Activated CD4-positive, alpha-beta memory T cell treated with anti-CD3 and anti-CD28 coated beads, Interleukin-2, amount 10 ng/mL, durations not matched to agents 7 days and 5 days (primary cell): ENCODE measurements around the gene SLC8A2. TPM values are rescaled to one million over a fixed set of nuclear protein-coding genes. Genes with fewer than 3 reads are reported as not detected.

Experiments
- CTCF ChIA-PET: fragments of 350-600 bp; sonication (Branson Sonifier 250); formaldehyde crosslinking; loops from one replicate; lab custom pipeline; 2021; ENCODE audit warnings: antibody characterized with exemption, inconsistent platforms; lab: Charles Lee
- POLR2A ChIA-PET: fragments of 350-600 bp; sonication (Branson Sonifier 250); formaldehyde crosslinking; loops from one replicate; lab custom pipeline; 2021; ENCODE audit warnings: antibody characterized with exemption; lab: Charles Lee
- DNase-seq: peaks from one replicate; pipeline ENCODE4 v3.0.0-alpha.2; 2020
- H3K27ac Mint-ChIP-seq: one replicate; pipeline ENCODE4 v1.8.0; 2021; ENCODE audit warnings: mild to moderate bottlenecking, mixed read lengths
- H3K27me3 Mint-ChIP-seq: one replicate; pipeline ENCODE4 v1.8.0; 2021; ENCODE audit warnings: mixed read lengths
- H3K36me3 Mint-ChIP-seq: one replicate; pipeline ENCODE4 v1.8.0; 2021; ENCODE audit warnings: low read depth, mixed read lengths
- H3K4me1 Mint-ChIP-seq: one replicate; pipeline ENCODE4 v1.8.0; 2021; ENCODE audit warnings: mixed read lengths
- H3K4me3 Mint-ChIP-seq: one replicate; pipeline ENCODE4 v1.8.0; 2021; ENCODE audit warnings: mild to moderate bottlenecking, mixed read lengths
- H3K9me3 Mint-ChIP-seq: one replicate; pipeline ENCODE4 v1.8.0; 2021; ENCODE audit warnings: mixed read lengths
- total RNA-seq, 2 experiments: library from RNA; stranded (reverse); gene quantifications; one replicate each; pipeline ENCODE4 v1.2.3, GENCODE V29; 2021

SLC8A2 gene
- total RNA-seq, 2 experiments from 2014 or later, result not detected

GRCh38 chr19:47445527-47445926 is 26.2 kb downstream of the SLC8A2 start:
- Mint-ChIP-seq H3K27me3 (peaks cover 70% of the 10 kb centered on the region), H3K9me3 (no peaks in the 10 kb centered on the region), H3K4me3 (peak overlapping the region; percentile 50), H3K27ac (no peak overlapping the region), H3K36me3 (no peaks in the 10 kb centered on the region), H3K4me1 (peaks cover 45% of the 10 kb centered on the region)
- no peak for DNase-seq
- CTCF ChIA-PET, result interaction anchor here (1.0 to 2.4 kb wide), 4 partner anchors 9 to 38 kb away, joined by 4 to 14 read pairs (median 4); partner anchors contain the start of gene KPTN
- POLR2A ChIA-PET, result no interaction called here

GRCh38 chr19:47444388-47444821 is 27.3 kb downstream of the SLC8A2 start:
- ChIA-PET CTCF (no interaction called here), POLR2A (no interaction called here)
- H3K27me3 Mint-ChIP-seq, result peaks cover 67% of the 10 kb centered on the region
- no peaks in the 10 kb centered on the region for H3K9me3 Mint-ChIP-seq
- H3K4me1 Mint-ChIP-seq, result peaks cover 45% of the 10 kb centered on the region
- H3K36me3 Mint-ChIP-seq, result no peaks in the 10 kb centered on the region
- peak; percentile 32 for DNase-seq
- no peak overlapping the region for H3K27ac Mint-ChIP-seq
- no peak overlapping the region for H3K4me3 Mint-ChIP-seq

GRCh38 chr19:47443331-47443730 is 28.4 kb downstream of the SLC8A2 start:
- POLR2A ChIA-PET, result no interaction called here

DNA sequence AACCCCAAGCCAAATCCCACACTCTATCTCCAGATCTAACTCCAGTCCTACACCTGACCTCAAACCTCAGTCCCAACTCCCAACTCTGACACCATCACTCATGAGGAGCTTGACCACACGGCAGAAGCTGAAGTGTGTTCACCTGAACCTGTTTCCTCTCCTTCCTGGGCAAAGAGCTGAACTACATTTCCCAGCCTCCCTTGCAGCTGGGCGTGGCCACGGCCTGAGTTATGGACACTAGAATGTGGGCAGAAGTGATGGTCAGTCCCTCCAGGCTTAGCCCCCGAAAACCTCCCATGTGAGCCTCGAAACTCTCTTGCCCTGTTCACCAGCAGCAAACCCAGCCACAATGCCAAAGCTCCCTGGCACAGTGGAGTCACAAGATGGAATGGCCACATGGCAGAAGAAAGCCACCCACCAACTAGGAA is 32.9 kb downstream of the SLC8A2 start:
- H3K4me3 Mint-ChIP-seq, result no peak overlapping the region
- H3K27me3 Mint-ChIP-seq, result peaks cover 45% of the 10 kb centered on the region

More at GRCh38 chr19:47443331-47443730, 28.4 kb downstream of the SLC8A2 start:
- Mint-ChIP-seq H3K27ac (no peak overlapping the region), H3K9me3 (no peaks in the 10 kb centered on the region), H3K36me3 (no peaks in the 10 kb centered on the region), H3K4me3 (no peak overlapping the region), H3K27me3 (peaks cover 63% of the 10 kb centered on the region), H3K4me1 (peaks cover 46% of the 10 kb centered on the region)
- DNase-seq, result no peak
- CTCF ChIA-PET, result no interaction called here

DNA sequence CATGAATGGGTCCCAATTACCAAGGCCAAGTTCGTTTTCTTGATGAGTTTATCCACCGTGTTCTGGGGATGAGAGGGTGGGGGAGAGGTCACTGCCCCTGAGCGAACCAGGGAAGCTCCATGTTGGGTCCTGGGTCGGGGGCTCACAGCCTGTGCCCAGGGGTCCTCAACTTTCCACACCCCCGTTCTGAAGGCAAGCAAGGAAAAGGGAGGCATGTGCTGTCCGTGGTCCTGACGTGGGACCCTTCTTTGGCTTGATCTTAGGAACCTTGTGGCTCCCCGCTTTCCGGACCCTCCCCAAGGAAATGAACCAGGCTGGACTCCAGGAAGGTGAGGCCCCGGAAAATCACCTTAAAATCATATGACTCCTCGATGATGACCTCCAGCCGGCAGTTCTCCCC is 34.2 kb downstream of the SLC8A2 start:
- H3K27ac Mint-ChIP-seq, result no peak overlapping the region
- no peaks in the 10 kb centered on the region for H3K9me3 Mint-ChIP-seq
- H3K36me3 Mint-ChIP-seq, result no peaks in the 10 kb centered on the region
- peaks cover 33% of the 10 kb centered on the region for H3K27me3 Mint-ChIP-seq
- ChIA-PET POLR2A (interaction anchor here (1.0 kb wide), 1 partner anchor 78 kb away, joined by 3 read pairs; no protein-coding TSS in a partner anchor), CTCF (interaction anchor here (2.4 to 7.5 kb wide), 3 partner anchors 9 to 268 kb away, joined by 27 to 154 read pairs (median 45); no protein-coding TSS in a partner anchor)
- DNase-seq, result no peak
- H3K4me1 Mint-ChIP-seq, result peaks cover 45% of the 10 kb centered on the region
- no peak overlapping the region for H3K4me3 Mint-ChIP-seq

More for the DNA sequence above, 32.9 kb downstream of the SLC8A2 start:
- Mint-ChIP-seq H3K4me1 (peaks cover 42% of the 10 kb centered on the region), H3K36me3 (no peaks in the 10 kb centered on the region), H3K9me3 (no peaks in the 10 kb centered on the region), H3K27ac (no peak overlapping the region)
- CTCF ChIA-PET, result interaction anchor here (1.3 to 7.5 kb wide), 4 partner anchors 46 to 267 kb away, joined by 3 to 154 read pairs (median 27); partner anchors contain the start of gene KPTN
- POLR2A ChIA-PET, result interaction anchor here (1.1 to 1.6 kb wide), 4 partner anchors 9 to 268 kb away, joined by 3 to 6 read pairs (median 4); partner anchors contain the start of gene NAPA
- DNase-seq, result no peak

- ChIA-PET CTCF (interaction anchor here (0.6 to 7.5 kb wide), 32 partner anchors 9 to 854 kb away, joined by 3 to 154 read pairs (median 3); partner anchors contain the start of genes DHX34, EHD2, KPTN and NAPA), POLR2A (interaction anchor here (0.6 to 1.5 kb wide), 7 partner anchors 9 to 270 kb away, joined by 3 to 6 read pairs (median 4); partner anchors contain the start of gene KPTN)
- peak; percentile 87 for DNase-seq
- H3K36me3 Mint-ChIP-seq, result no peaks in the 10 kb centered on the region
- no peaks in the 10 kb centered on the region for H3K9me3 Mint-ChIP-seq
- H3K27ac Mint-ChIP-seq, result no peak overlapping the region
- H3K4me3 Mint-ChIP-seq, result peak overlapping the region; percentile 13
- peaks cover 51% of the 10 kb centered on the region for H3K4me1 Mint-ChIP-seq
- peaks cover 29% of the 10 kb centered on the region for H3K27me3 Mint-ChIP-seq
These were observed 34.8 kb downstream of the SLC8A2 start for GRCh38 chr19:47436712-47437401.

- ChIA-PET POLR2A (interaction anchor here (0.8 to 1.5 kb wide), 5 partner anchors 8 to 271 kb away, joined by 3 to 6 read pairs (median 4); partner anchors contain the start of gene KPTN), CTCF (interaction anchor here (0.7 to 7.5 kb wide), 19 partner anchors 8 to 275 kb away, joined by 3 to 154 read pairs (median 4); partner anchors contain the start of genes KPTN and NAPA)
- Mint-ChIP-seq H3K27ac (peak overlapping the region; percentile 49), H3K4me3 (peak overlapping the region; percentile 57), H3K36me3 (no peaks in the 10 kb centered on the region), H3K4me1 (peaks cover 54% of the 10 kb centered on the region), H3K27me3 (peaks cover 25% of the 10 kb centered on the region), H3K9me3 (no peaks in the 10 kb centered on the region)
- no peak for DNase-seq
These were observed 35.7 kb downstream of the SLC8A2 start for GRCh38 chr19:47435883-47436417.

DNA sequence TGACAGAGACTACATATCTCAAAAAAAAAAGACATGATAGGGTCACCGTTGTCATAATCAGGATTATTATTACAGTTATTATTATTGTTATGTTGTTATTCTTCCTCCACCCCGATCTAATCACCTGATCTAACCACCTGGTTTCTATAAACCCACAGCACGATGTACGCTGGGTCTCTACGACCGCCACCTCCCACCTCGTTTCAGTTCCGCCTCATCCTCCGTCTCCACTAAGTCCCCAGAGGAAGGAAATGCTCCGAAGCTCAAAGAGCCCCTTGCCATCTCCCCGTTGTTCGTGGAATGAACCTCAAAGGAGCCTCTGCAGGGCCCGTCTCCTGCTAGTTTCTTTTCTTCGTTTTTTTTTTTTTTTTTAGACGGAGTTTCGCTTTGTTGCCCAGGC is 36.5 kb downstream of the SLC8A2 start:
- peaks cover 59% of the 10 kb centered on the region for H3K4me1 Mint-ChIP-seq

GRCh38 chr19:47434088-47434487 is 37.6 kb downstream of the SLC8A2 start:
- ChIA-PET CTCF (interaction anchor here (0.6 to 7.5 kb wide), 10 partner anchors 13 to 309 kb away, joined by 3 to 154 read pairs (median 4); partner anchors contain the start of genes DHX34 and NAPA), POLR2A (interaction anchor here (0.9 to 1.1 kb wide), 2 partner anchors 53 to 311 kb away, joined by 3 to 4 read pairs; no protein-coding TSS in a partner anchor)
- Mint-ChIP-seq H3K36me3 (no peaks in the 10 kb centered on the region), H3K27me3 (peaks cover 25% of the 10 kb centered on the region), H3K4me1 (peaks cover 66% of the 10 kb centered on the region), H3K9me3 (no peaks in the 10 kb centered on the region), H3K4me3 (no peak overlapping the region), H3K27ac (no peak overlapping the region)
- no peak for DNase-seq

More for the DNA sequence above, 36.5 kb downstream of the SLC8A2 start:
- H3K27ac Mint-ChIP-seq, result peak overlapping the region; percentile 49
- DNase-seq, result peak; percentile 59
- H3K27me3 Mint-ChIP-seq, result peaks cover 25% of the 10 kb centered on the region
- H3K36me3 Mint-ChIP-seq, result no peaks in the 10 kb centered on the region
- H3K9me3 Mint-ChIP-seq, result no peaks in the 10 kb centered on the region
- POLR2A ChIA-PET, result interaction anchor here (0.6 to 0.9 kb wide), 2 partner anchors 273 to 310 kb away, joined by 3 read pairs; no protein-coding TSS in a partner anchor
- CTCF ChIA-PET, result interaction anchor here (0.7 to 7.5 kb wide), 9 partner anchors 9 to 301 kb away, joined by 3 to 154 read pairs (median 3); partner anchors contain the start of genes KPTN and NAPA
- H3K4me3 Mint-ChIP-seq, result peak overlapping the region; percentile 57

DNA sequence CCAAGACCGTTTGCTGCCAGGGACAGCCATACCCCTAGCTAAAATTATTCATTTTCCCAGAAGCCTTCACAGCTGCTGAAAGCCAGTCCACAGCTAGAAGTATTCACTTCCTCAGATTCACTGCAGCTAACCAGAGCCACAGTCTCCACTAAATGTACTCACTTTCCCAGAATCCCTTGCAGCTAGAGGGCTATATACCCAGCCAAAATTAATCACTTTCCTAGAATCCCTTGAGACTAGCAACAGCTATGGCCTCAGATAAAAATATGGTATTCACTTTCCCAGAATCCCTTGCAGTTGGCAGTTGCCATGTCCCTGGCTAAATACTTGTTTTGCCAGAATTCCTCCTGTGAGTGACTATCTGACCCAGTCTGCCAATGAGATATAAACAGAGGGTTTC is 38.6 kb downstream of the SLC8A2 start:
- H3K9me3 Mint-ChIP-seq, result no peaks in the 10 kb centered on the region
- no peak for DNase-seq
- H3K4me3 Mint-ChIP-seq, result no peak overlapping the region
- no peak overlapping the region for H3K27ac Mint-ChIP-seq
- H3K4me1 Mint-ChIP-seq, result peaks cover 64% of the 10 kb centered on the region
- H3K27me3 Mint-ChIP-seq, result peaks cover 20% of the 10 kb centered on the region
- no peaks in the 10 kb centered on the region for H3K36me3 Mint-ChIP-seq
- ChIA-PET POLR2A (interaction anchor here (0.6 to 0.7 kb wide), 3 partner anchors 84 to 885 kb away, joined by 3 read pairs; no protein-coding TSS in a partner anchor), CTCF (interaction anchor here (0.8 to 7.5 kb wide), 11 partner anchors 13 to 310 kb away, joined by 3 to 154 read pairs (median 5); partner anchors contain the start of genes DHX34, EHD2, KPTN and NAPA)

DNA sequence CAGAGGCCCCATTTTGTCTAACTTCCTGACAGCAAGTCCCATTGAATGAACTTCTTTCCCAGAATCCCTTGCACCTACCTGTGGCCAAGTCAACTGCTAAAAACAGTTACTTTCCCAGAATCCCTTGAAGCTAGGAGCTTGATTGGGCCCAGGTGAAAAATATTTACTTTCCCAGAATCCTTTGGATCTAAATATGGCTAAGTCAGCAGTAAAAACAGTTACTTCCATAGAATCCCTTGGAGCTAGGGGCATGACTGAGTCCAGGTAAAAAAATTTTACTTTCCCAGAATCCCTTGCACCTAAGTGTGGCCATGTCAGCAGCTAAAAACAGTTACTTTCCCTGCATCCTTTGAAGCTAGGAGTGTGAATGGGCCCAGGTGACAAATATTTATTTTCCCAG is 39.2 kb downstream of the SLC8A2 start:
- no peaks in the 10 kb centered on the region for H3K36me3 Mint-ChIP-seq
- no peaks in the 10 kb centered on the region for H3K9me3 Mint-ChIP-seq
- H3K27ac Mint-ChIP-seq, result no peak overlapping the region
- H3K27me3 Mint-ChIP-seq, result peaks cover 14% of the 10 kb centered on the region
- peaks cover 64% of the 10 kb centered on the region for H3K4me1 Mint-ChIP-seq
- ChIA-PET CTCF (interaction anchor here (0.9 to 7.5 kb wide), 8 partner anchors 14 to 280 kb away, joined by 3 to 154 read pairs (median 5); partner anchors contain the start of genes DHX34, EHD2 and KPTN), POLR2A (interaction anchor here (0.7 kb wide), 1 partner anchor 308 kb away, joined by 3 read pairs; no protein-coding TSS in a partner anchor)
- DNase-seq, result no peak
- no peak overlapping the region for H3K4me3 Mint-ChIP-seq

DNA sequence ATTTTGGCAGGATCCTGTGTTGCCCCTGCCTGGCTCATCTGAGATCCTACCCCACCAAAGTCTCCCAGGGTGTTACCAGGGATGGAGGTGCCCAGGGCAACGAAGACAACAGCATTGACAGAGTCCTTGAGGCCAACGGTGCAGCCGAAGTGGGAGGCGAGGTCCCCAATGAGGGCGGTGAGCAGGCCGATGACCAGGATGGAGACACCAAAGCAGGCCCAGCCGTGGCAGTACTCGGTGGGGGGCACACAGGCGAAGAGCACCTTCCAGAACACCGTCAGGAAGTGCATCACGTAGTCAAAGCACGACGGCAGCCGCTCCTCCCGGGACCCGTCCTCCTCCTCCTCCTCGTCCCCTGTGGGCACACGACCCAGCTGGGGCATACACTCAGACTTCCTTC is 39.6 kb downstream of the SLC8A2 start:
- no peak overlapping the region for H3K27ac Mint-ChIP-seq
- ChIA-PET CTCF (interaction anchor here (0.7 to 7.5 kb wide), 4 partner anchors 52 to 283 kb away, joined by 3 to 154 read pairs (median 6); partner anchors contain the start of gene KPTN), POLR2A (no interaction called here)
- peaks cover 63% of the 10 kb centered on the region for H3K4me1 Mint-ChIP-seq
- no peaks in the 10 kb centered on the region for H3K36me3 Mint-ChIP-seq
- no peak for DNase-seq
- H3K9me3 Mint-ChIP-seq, result no peaks in the 10 kb centered on the region
- no peak overlapping the region for H3K4me3 Mint-ChIP-seq
- H3K27me3 Mint-ChIP-seq, result peaks cover 11% of the 10 kb centered on the region
